GM12874 (cell line): ENCODE results near the gene MTF1.

Source experiments
- CTCF ChIP-seq: IDR thresholded peaks from 2 replicates; pipeline ENCODE4 v1.5.1; 2011; ENCODE audit warnings: low read depth, mild to moderate bottlenecking, control low read depth, low read length, moderate library complexity; ENCODE audit not compliant: insufficient read depth

MTF1 gene

GRCh38 chr1:37836788-37837187 lies 22.6 kb downstream of the MTF1 start:
- no peak for TF ChIP-seq CTCF

GRCh38 chr1:37831809-37832208 lies 27.6 kb downstream of the MTF1 start:
- TF ChIP-seq CTCF: no peak

GRCh38 chr1:37831109-37831508 lies 28.3 kb downstream of the MTF1 start:
- TF ChIP-seq CTCF: no peak

GRCh38 chr1:37828410-37829074 lies 30.9 kb downstream of the MTF1 start:
- no peak for TF ChIP-seq CTCF

- no peak for TF ChIP-seq CTCF
Measured at GRCh38 chr1:37825506-37825905, 33.9 kb downstream of the MTF1 start.

- TF ChIP-seq CTCF: no peak
Measured at GRCh38 chr1:37824001-37824400, 35.4 kb downstream of the MTF1 start.

GRCh38 chr1:37822906-37823815 lies 36.2 kb downstream of the MTF1 start:
- no peak for TF ChIP-seq CTCF
